IPS-NIHi11 (cell line): ENCODE results near the gene KCNK3.

ENCODE experiments used
- DNase-seq: peaks from one replicate; pipeline ENCODE4 v3.0.0; 2012; ENCODE audit warnings: mixed read lengths, low spot score

KCNK3 gene

GRCh38 chr2:26666671-26667070 is 25.9 kb upstream of the KCNK3 start:
- DNase-seq = no peak

- DNase-seq = no peak
These were observed 24.5 kb upstream of the KCNK3 start for GRCh38 chr2:26668041-26668440.

GRCh38 chr2:26668856-26669750 is 23.4 kb upstream of the KCNK3 start:
- DNase-seq = no peak

GRCh38 chr2:26670171-26670570 is 22.4 kb upstream of the KCNK3 start:
- DNase-seq = no peak

GRCh38 chr2:26670931-26671460 is 21.5 kb upstream of the KCNK3 start:
- DNase-seq = no peak

GRCh38 chr2:26671691-26672090 is 20.8 kb upstream of the KCNK3 start:
- no peak for DNase-seq

- no peak for DNase-seq
These were observed 20.3 kb upstream of the KCNK3 start for GRCh38 chr2:26672112-26672817.

- no peak for DNase-seq
These were observed 19.6 kb upstream of the KCNK3 start for GRCh38 chr2:26672818-26673393.

- DNase-seq = no peak
These were observed 18.3 kb upstream of the KCNK3 start for GRCh38 chr2:26674002-26674751.

- DNase-seq = no peak
These were observed 17.8 kb upstream of the KCNK3 start for GRCh38 chr2:26674771-26675170.

GRCh38 chr2:26675651-26676255 is 16.8 kb upstream of the KCNK3 start:
- no peak for DNase-seq

- DNase-seq = no peak
These were observed 14.5 kb upstream of the KCNK3 start for GRCh38 chr2:26678035-26678434.

- no peak for DNase-seq
These were observed 12.7 kb upstream of the KCNK3 start for GRCh38 chr2:26679867-26680266.

GRCh38 chr2:26681656-26682055 is 10.9 kb upstream of the KCNK3 start:
- no peak for DNase-seq

- no peak for DNase-seq
These were observed 10.4 kb upstream of the KCNK3 start for GRCh38 chr2:26682155-26682554.

GRCh38 chr2:26683583-26683982 is 8.9 kb upstream of the KCNK3 start:
- DNase-seq = no peak

GRCh38 chr2:26685341-26685740 is 7.2 kb upstream of the KCNK3 start:
- DNase-seq = no peak

GRCh38 chr2:26685989-26686839 is 6.3 kb upstream of the KCNK3 start:
- no peak for DNase-seq

GRCh38 chr2:26687328-26687727 is 5.2 kb upstream of the KCNK3 start:
- no peak for DNase-seq

- DNase-seq = no peak
These were observed 4.7 kb upstream of the KCNK3 start for GRCh38 chr2:26687801-26688200.

- DNase-seq = no peak
These were observed 1.4 kb upstream of the KCNK3 start for GRCh38 chr2:26691161-26691560.
